Measurements from ENCODE around the gene GADD45B. TPM values are rescaled to one million over a fixed set of nuclear protein-coding genes. Genes with fewer than 3 reads are reported as not detected.

The GADD45B gene
- total RNA-seq, 1 experiment from 2014 or later, result 37.9 TPM

- POLR2A ChIA-PET, result interaction anchor here (6.8 kb wide), 1 partner anchor 16 kb away, joined by 44 read pairs; the partner anchor contains the start of gene GADD45B
- ATAC-seq, result no peak
- CTCF ChIA-PET, result no interaction called here
- no peak for DNase-seq (ENCODE audit: low read depth, low spot score)
- H3K36me3 ChIP-seq (ENCODE audit: control insufficient read depth in 1 of 2, insufficient read depth in 2 of 2, low read length in 2 of 2), result no peaks in the 10 kb centered on the region
- TF ChIP-seq JUND (IDR thresholded peaks at IDR 0.05) (no peak), POLR2AphosphoS5 (IDR thresholded peaks at IDR 0.05; ENCODE audit: low read depth, low read length) (no peak), EGR1 (IDR thresholded peaks at IDR 0.05; ENCODE audit: low read depth) (no peak), MAX (IDR thresholded peaks at IDR 0.05) (no peak), ZBTB33 (IDR thresholded peaks at IDR 0.05; ENCODE audit: extremely low read depth, insufficient replicate concordance, low read length) (no peak), SIN3A (IDR thresholded peaks at IDR 0.05; ENCODE audit: low read depth) (no peak), REST (IDR thresholded peaks at IDR 0.05; ENCODE audit: low read depth) (no peak), EZH2phosphoT487 (IDR thresholded peaks at IDR 0.05; ENCODE audit: borderline replicate concordance) (no peak), FOSL1 (IDR thresholded peaks at IDR 0.05; ENCODE audit: low read depth) (no peak), TCF7L2 (IDR thresholded peaks at IDR 0.05; ENCODE audit: borderline replicate concordance, extremely low read depth, insufficient read depth, insufficient read length) (no peak), ELF1 (IDR thresholded peaks at IDR 0.05; ENCODE audit: borderline replicate concordance, low read depth) (no peak), SRF (IDR thresholded peaks at IDR 0.05; ENCODE audit: low read depth) (no peak)
- H3K27ac ChIP-seq (ENCODE audit: low read depth, low read length), result no peak overlapping the region
- peaks cover 3% of the 10 kb centered on the region; the same call in 1 of the 2 replicates for H4K20me1 ChIP-seq (ENCODE audit: insufficient read depth)
- H3K4me1 ChIP-seq (ENCODE audit: control insufficient read depth in 1 of 2, insufficient read depth in 2 of 2, low read length in 2 of 2), result peaks cover 9 to 53% of the 10 kb centered on the region in 2 experiments; a peak in 3 of 4 replicates
- H3K27me3 ChIP-seq (ENCODE audit: insufficient read depth, low read length), result no peaks in the 10 kb centered on the region
- no peak overlapping the region for H3K9ac ChIP-seq (ENCODE audit: low read length)
- no TSS peak for BruUV-seq (replicated peaks)
- H2AFZ ChIP-seq (ENCODE audit: low read depth, low read length, poor library complexity, severe bottlenecking), result no peak overlapping the region
- no peak overlapping the region for H3K4me3 ChIP-seq (replicated peaks in 1 of 2; ENCODE audit: low read depth in 1 of 2, low read length in 2 of 2)
- peaks cover 18% of the 10 kb centered on the region for H3K79me2 ChIP-seq (ENCODE audit: insufficient read depth, low read length)
- H3K4me2 ChIP-seq (ENCODE audit: low read length), result no peak overlapping the region
- RAD21 ChIA-PET (ENCODE audit: low non-redundant PET in 1 of 2, low total read pairs in 2 of 2, uncharacterized antibody in 2 of 2, unreplicated experiment in 2 of 2), result no interaction called here
- H3K9me3 ChIP-seq (ENCODE audit: control insufficient read depth in 1 of 2, insufficient read depth in 1 of 2, low read depth in 1 of 2, low read length in 2 of 2), result no peaks in the 10 kb centered on the region
- no peaks in the 10 kb centered on the region for H3K9me2 ChIP-seq (ENCODE audit: insufficient read depth)
- intact Hi-C loops (cut with micrococcal nuclease), result loop anchor here (10.0 kb wide), 1 partner anchor 295 kb away; the partner anchor contains the start of gene DOT1L
Observed at GRCh38 chr19:2460245-2460644, 15.7 kb upstream of the GADD45B start.

All from HCT116 (cell line).